ENCODE measurements around the gene ANKRD60. TPM values are rescaled to one million over a fixed set of nuclear protein-coding genes. Genes with fewer than 3 reads are reported as not detected.

ANKRD60 gene
- polyA plus RNA-seq, 2 of the 4 experiments (the other 2 are of a cell fraction) = not detected

DNA sequence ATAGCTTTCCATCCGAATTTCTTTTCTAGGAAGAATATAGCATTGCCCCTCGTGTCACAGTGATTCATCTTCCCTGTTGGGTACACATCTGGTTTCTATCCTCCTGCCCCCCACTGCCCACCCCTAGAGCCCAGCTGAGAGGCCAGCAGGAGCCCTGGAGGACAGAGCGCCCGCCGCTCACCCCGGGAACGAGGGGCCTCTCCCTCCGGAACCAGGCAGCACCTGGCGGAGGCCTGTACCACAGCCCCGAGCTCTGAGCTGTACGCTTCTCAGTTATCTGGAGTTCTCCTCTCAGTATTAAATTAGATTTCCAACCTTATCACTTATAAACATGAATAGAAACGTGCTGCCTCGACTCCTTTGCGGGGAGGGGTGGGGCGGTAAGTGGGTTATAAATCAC lies 6.0 kb downstream of the ANKRD60 start (continued):
- TF ChIP-seq REST (IDR thresholded peaks at IDR 0.05) = no peak
- TF ChIP-seq HOXB13 (CRISPR knock-in tag; IDR thresholded peaks at IDR 0.05; ENCODE audit: low read depth) = no peak

DNA sequence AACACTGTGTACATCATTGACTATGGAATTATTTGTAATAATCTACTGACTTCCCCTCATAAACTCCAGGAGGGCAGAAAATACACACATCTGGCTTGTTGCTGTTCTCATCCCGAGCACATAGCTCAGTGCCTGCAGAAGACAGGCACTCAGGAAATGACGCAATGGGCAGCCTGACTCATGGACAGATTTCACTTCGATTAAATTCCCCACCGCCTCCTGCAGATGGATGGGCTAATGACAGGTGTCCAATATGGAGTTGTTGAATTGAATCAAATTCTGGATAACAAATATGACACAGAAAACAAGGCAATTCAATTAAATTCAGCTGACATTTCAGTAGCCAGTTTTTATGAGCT lies 9.1 kb downstream of the ANKRD60 start:
- Histone ChIP-seq H3K9me3 (peaks cover 28% of the 10 kb centered on the region), H3K4me3 (no peak overlapping the region), H3K4me1 (no peaks in the 10 kb centered on the region), H3K27ac (0 out of 6 replicates have a peak overlapping the region, but pooled peaks of 1 of the 2 experiments have one; percentile 8), H3K4me2 (no peak overlapping the region; the same call in 2 of the 3 replicates)
- ChIA-PET POLR2A (no interaction called here), CTCF (interaction anchor here (1.5 to 7.0 kb wide), 7 partner anchors 10 to 1236 kb away, joined by 3 to 56 read pairs (median 8); no protein-coding TSS in a partner anchor)
- TF ChIP-seq HOXB5 (CRISPR knock-in tag; IDR thresholded peaks at IDR 0.05) = no peak
- TF ChIP-seq RFX5 (IDR thresholded peaks at IDR 0.05) = no peak
- TF ChIP-seq NR3C1 (IDR thresholded peaks at IDR 0.05) = no peak
- no peak for TF ChIP-seq HMGXB4 (CRISPR knock-in tag; IDR thresholded peaks at IDR 0.05; ENCODE audit: borderline replicate concordance)
- TF ChIP-seq MAZ (IDR thresholded peaks at IDR 0.05; ENCODE audit: borderline replicate concordance, low read depth, low read length) = no peak
- no peak for TF ChIP-seq RAD21 (conservative IDR thresholded peaks at IDR 0.05 in 1 of 2, IDR thresholded peaks at IDR 0.05 in 1 of 2)
- no peak for TF ChIP-seq FOSB (CRISPR knock-in tag; IDR thresholded peaks at IDR 0.05)
- peak; percentile 30; the same call in 1 of the 2 replicates for TF ChIP-seq GATA3 (IDR thresholded peaks at IDR 0.05; ENCODE audit: borderline replicate concordance)
- TF ChIP-seq CTCF (IDR thresholded peaks at IDR 0.05) = no peak
- TF ChIP-seq ZC3H11A (IDR thresholded peaks at IDR 0.05) = no peak
- TF ChIP-seq HOXA7 (CRISPR knock-in tag; IDR thresholded peaks at IDR 0.05) = no peak
- TF ChIP-seq ESRRA (IDR thresholded peaks at IDR 0.05; ENCODE audit: borderline replicate concordance, low read length) = no peak
- no peak for TF ChIP-seq FOSL2 (IDR thresholded peaks at IDR 0.05)
- peak; percentile 25; the same call in 1 of the 2 replicates for TF ChIP-seq FOSL2 (CRISPR knock-in tag; IDR thresholded peaks at IDR 0.05)
- TF ChIP-seq JUN (IDR thresholded peaks at IDR 0.05) = no peak
- TF ChIP-seq CHD2 (IDR thresholded peaks at IDR 0.05; ENCODE audit: low read length, partially characterized antibody) = no peak
- no peak for TF ChIP-seq HEYL (CRISPR knock-in tag; IDR thresholded peaks at IDR 0.05)
- no peak for TF ChIP-seq SMC3 (IDR thresholded peaks at IDR 0.05)
- no peak for TF ChIP-seq ZFP36 (IDR thresholded peaks at IDR 0.05; ENCODE audit: borderline replicate concordance, partially characterized antibody)
- TF ChIP-seq, protein P1, sequence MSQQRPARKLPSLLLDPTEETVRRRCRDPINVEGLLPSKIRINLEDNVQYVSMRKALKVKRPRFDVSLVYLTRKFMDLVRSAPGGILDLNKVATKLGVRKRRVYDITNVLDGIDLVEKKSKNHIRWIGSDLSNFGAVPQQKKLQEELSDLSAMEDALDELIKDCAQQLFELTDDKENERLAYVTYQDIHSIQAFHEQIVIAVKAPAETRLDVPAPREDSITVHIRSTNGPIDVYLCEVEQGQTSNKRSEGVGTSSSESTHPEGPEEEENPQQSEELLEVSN (IDR thresholded peaks at IDR 0.05; ENCODE audit: borderline replicate concordance, low read depth) = no peak
- no peak for TF ChIP-seq RARB (CRISPR knock-in tag; IDR thresholded peaks at IDR 0.05)
- no peak for TF ChIP-seq FOXS1 (CRISPR knock-in tag; IDR thresholded peaks at IDR 0.05)
- TF ChIP-seq NPAS2 (CRISPR knock-in tag; IDR thresholded peaks at IDR 0.05; ENCODE audit: borderline replicate concordance) = no peak
- TF ChIP-seq, protein P2, sequence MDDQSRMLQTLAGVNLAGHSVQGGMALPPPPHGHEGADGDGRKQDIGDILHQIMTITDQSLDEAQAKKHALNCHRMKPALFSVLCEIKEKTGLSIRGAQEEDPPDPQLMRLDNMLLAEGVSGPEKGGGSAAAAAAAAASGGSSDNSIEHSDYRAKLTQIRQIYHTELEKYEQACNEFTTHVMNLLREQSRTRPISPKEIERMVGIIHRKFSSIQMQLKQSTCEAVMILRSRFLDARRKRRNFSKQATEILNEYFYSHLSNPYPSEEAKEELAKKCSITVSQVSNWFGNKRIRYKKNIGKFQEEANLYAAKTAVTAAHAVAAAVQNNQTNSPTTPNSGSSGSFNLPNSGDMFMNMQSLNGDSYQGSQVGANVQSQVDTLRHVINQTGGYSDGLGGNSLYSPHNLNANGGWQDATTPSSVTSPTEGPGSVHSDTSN (IDR thresholded peaks at IDR 0.05) = no peak
- no peak for TF ChIP-seq MAX (IDR thresholded peaks at IDR 0.05)
- peak; percentile 11 to 33; a peak in 2 of 4 replicates for TF ChIP-seq CEBPB (IDR thresholded peaks at IDR 0.05)
- FAIRE-seq = no peak
- peak in 1 of 2 experiments; percentile 39; a peak in 2 of 6 replicates for ATAC-seq
- peak in 1 of 2 experiments; percentile 51 for DNase-seq (ENCODE audit: low read depth in 1 of 2, low spot score in 1 of 2)
- WGBS (ENCODE audit: missing lambda C conversion rate) = 15% methylated on average over 4 of the region's 4 CpGs

Data from A549 (cell line).